Ovary (tissue), 3 donors: ENCODE data around the gene VWA1.

Experiments
- CTCF ChIP-seq, 3 donors: fragments of 450-650 bp in 2 of 3; fragments of 200-600 bp in 1 of 3; IDR thresholded peaks; one replicate each; pipeline versions ENCODE4 v1.5.1 to v1.8.0; 2016 to 2022; ENCODE audit warnings: antibody characterized with exemption in 3 of 3, mild to moderate bottlenecking in 1 of 3
- POLR2A ChIP-seq: fragments of 450-650 bp; IDR thresholded peaks from one replicate; pipeline ENCODE4 v1.6.1; 2017; ENCODE audit warnings: antibody characterized with exemption, mild to moderate bottlenecking, moderate library complexity
- donor health status: DM: no; HTN: no; CAD: no.

- TF ChIP-seq CTCF (IDR thresholded peaks at IDR 0.05): no peak
- TF ChIP-seq POLR2A: no peak
Observed at GRCh38 chr1:1462318-1462966, 27.0 kb downstream of the VWA1 start.
